Esophagus squamous epithelium (tissue), 5 donors: ENCODE results near the gene DDX23. TPM values are rescaled to one million over a fixed set of nuclear protein-coding genes. Genes with fewer than 3 reads are reported as not detected.
"Not testable (repeated sequence)": the region's sequence is repeated elsewhere in the genome, so short reads cannot be mapped to it uniquely, and the experiment has no call there.

Source experiments
- DNase-seq: peaks from one replicate; lab custom pipeline; 2025; lab: John Stamatoyannopoulos, UW
- H3K27ac ChIP-seq, 4 donors: fragments of 200-600 bp; sonication (generic); one replicate each; pipeline ENCODE4 v1.5.1; 2016 to 2019; ENCODE audit warnings: mild to moderate bottlenecking in 1 of 4
- H3K27me3 ChIP-seq, 4 donors: fragments of 200-600 bp; sonication (generic); 1 replicate in 3 of 4; 2 replicates in 1 of 4; pipeline versions ENCODE4 v1.5.1 to v1.6.0; 2017 to 2021; ENCODE audit warnings: antibody characterized with exemption in 1 of 4
- H3K36me3 ChIP-seq, 3 donors: fragments of 200-600 bp; sonication (generic); one replicate each; pipeline ENCODE4 v1.5.1; 2016 to 2019
- H3K4me1 ChIP-seq, 3 donors: fragments of 200-600 bp; sonication (generic); one replicate each; pipeline ENCODE4 v1.5.1; 2017 to 2019
- H3K4me3 ChIP-seq, 4 donors: fragments of 200-600 bp; sonication (generic); 1 replicate in 3 of 4; 2 replicates in 1 of 4; pipeline ENCODE4 v1.5.1; 2016 to 2019; ENCODE audit warnings: mild to moderate bottlenecking in 2 of 4, moderate library complexity in 1 of 4
- H3K9me3 ChIP-seq, 3 donors: fragments of 200-600 bp; sonication (generic); one replicate each; pipeline ENCODE4 v1.5.1; 2016 to 2019
- CTCF ChIP-seq, 6 experiments: fragments of 450-650 bp in 4 of 6; fragments of 200-600 bp in 2 of 6; sonication (generic) in 2 of 6; IDR thresholded peaks; one replicate each; pipeline ENCODE4 v1.5.1; 2016 to 2019; ENCODE audit warnings: antibody characterized with exemption in 6 of 6, mild to moderate bottlenecking in 4 of 6, moderate library complexity in 4 of 6
- POLR2A ChIP-seq, 4 donors: fragments of 450-650 bp; IDR thresholded peaks; one replicate each; pipeline ENCODE4 v1.6.1; 2017; ENCODE audit warnings: antibody characterized with exemption in 4 of 4, mild to moderate bottlenecking in 4 of 4, moderate library complexity in 3 of 4
- WGBS, 2 donors: methylation state at CpG; one replicate each; pipeline ENCODE4 v1.1.5; 2018; 5-methylcytosine and 5-hydroxymethylcytosine counted together
- intact Hi-C: fragments of 100-400 bp; cut with DNase I; formaldehyde crosslinking; loops from one replicate; pipeline ENCODE4 v1.15.0; 2022
- total RNA-seq, 4 donors: library from RNA; depleted of rRNA; stranded (reverse); fragments of >200 nt; gene quantifications; one replicate each; pipeline ENCODE4 v1.1.0, GENCODE V29; 2016
- donor health status: DM: yes; HTN: yes; CAD: no.

The DDX23 gene
- total RNA-seq, 4 donors from 2014 or later, result 46.0 to 71.5 (median 56.7) TPM

GRCh38 chr12:48882315-48882687 is 30.3 kb upstream of the DDX23 start:
- no peak for DNase-seq
- WGBS, 2 donors, result 20 to 38% methylated on average over 10 of the region's 10 CpGs
- Histone ChIP-seq H3K27me3 (peaks cover 0 to 45% (median 0%) of the 10 kb centered on the region in 4 donors), H3K36me3 (no peaks in the 10 kb centered on the region), H3K4me3 (peak overlapping the region in 2 of 4 donors; percentile 5 to 29), H3K27ac (peak overlapping the region in 3 of 4 donors; percentile 7 to 59 (median 36)), H3K9me3 (no peaks in the 10 kb centered on the region), H3K4me1 (peaks cover 0 to 24% (median 3%) of the 10 kb centered on the region in 3 donors)
- intact Hi-C loops, result no loop called here
- TF ChIP-seq CTCF (IDR thresholded peaks at IDR 0.05) (no peak), POLR2A (IDR thresholded peaks at IDR 0.05) (no peak)

- Histone ChIP-seq H3K9me3 (no peaks in the 10 kb centered on the region), H3K4me3 (peak overlapping the region in 2 of 4 donors; percentile 5 to 29), H3K27me3 (peaks cover 0 to 45% (median 0%) of the 10 kb centered on the region in 4 donors), H3K36me3 (no peaks in the 10 kb centered on the region), H3K27ac (peak overlapping the region in 1 of 4 donors; percentile 36), H3K4me1 (peaks cover 0 to 24% (median 3%) of the 10 kb centered on the region in 3 donors)
- intact Hi-C loops, result no loop called here
- TF ChIP-seq POLR2A (IDR thresholded peaks at IDR 0.05) (no peak), CTCF (IDR thresholded peaks at IDR 0.05) (no peak)
- 38 to 43% methylated on average over 7 to 9 of the region's 9 CpGs for WGBS, 2 donors
- DNase-seq, result no peak
Measured at GRCh38 chr12:48881686-48882314, 29.8 kb upstream of the DDX23 start.

DNA sequence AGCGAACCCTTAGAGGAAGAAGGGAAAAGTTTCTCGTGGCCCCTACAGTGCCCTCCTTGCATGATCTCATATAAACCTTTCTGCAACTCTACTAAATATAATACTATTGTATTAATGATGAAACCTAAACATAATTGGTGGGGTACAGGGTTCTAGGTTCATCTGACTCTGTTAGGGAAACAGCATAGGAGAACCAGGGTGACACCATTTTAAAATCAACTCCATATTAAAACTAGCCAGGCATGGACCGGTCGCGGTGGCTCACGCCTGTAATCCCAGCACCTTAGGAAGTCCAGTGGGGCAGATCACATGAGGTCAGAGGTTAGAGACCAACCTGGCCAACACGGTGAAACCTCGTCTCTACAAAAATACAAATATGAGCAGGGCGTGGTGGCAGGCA is 28.7 kb upstream of the DDX23 start:
- Histone ChIP-seq H3K27ac (no peak overlapping the region), H3K36me3 (no peaks in the 10 kb centered on the region), H3K9me3 (no peaks in the 10 kb centered on the region), H3K4me1 (peaks cover 0 to 24% (median 3%) of the 10 kb centered on the region in 3 donors), H3K27me3 (peaks cover 0 to 45% (median 0%) of the 10 kb centered on the region in 4 donors), H3K4me3 (no peak overlapping the region)
- DNase-seq, result no peak
- 76% methylated on average over 9 of the region's 9 CpGs for WGBS, 2 donors
- TF ChIP-seq CTCF (IDR thresholded peaks at IDR 0.05) (no peak), POLR2A (IDR thresholded peaks at IDR 0.05) (no peak)
- intact Hi-C loops, result no loop called here

- TF ChIP-seq CTCF (IDR thresholded peaks at IDR 0.05) (no peak), POLR2A (IDR thresholded peaks at IDR 0.05) (no peak)
- Histone ChIP-seq H3K27me3 (peaks cover 0 to 40% (median 0%) of the 10 kb centered on the region in 4 donors), H3K27ac (no peak overlapping the region), H3K9me3 (no peaks in the 10 kb centered on the region), H3K4me1 (peaks cover 0 to 22% (median 3%) of the 10 kb centered on the region in 3 donors), H3K36me3 (no peaks in the 10 kb centered on the region), H3K4me3 (no peak overlapping the region)
- intact Hi-C loops, result no loop called here
- DNase-seq, result no peak
- 81 to 100% methylated on average over 2 of the region's 2 CpGs for WGBS, 2 donors
Measured at GRCh38 chr12:48878548-48878947, 26.6 kb upstream of the DDX23 start.

DNA sequence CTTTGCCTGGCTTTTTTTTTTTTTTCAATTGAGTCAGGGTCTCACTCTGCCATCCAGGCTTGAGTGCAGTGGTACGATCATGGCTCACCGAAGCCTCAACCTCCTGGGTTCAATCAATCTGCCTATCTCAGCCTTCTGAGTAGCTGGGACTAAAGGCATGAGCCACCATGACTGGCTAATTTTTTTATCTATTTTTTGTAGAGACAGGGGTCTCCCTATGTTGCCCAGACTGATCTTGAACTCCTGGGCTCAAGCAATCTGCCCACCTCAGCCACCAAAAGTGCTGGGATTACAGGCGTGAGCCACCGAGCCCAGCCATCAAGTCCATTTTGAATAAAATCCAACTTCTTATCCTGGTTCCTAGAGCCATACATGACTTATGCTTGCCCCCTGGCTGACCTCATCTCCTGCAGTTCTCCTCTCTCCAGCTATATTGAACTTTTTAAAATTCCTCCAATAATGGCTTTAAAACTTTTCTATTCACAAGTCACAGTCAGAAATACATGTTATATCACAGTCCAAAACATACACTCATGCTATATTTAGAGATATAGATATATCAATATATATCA is 24.1 kb upstream of the DDX23 start:
- TF ChIP-seq CTCF (IDR thresholded peaks at IDR 0.05), result no peak
- TF ChIP-seq POLR2A (IDR thresholded peaks at IDR 0.05), result no peak
- peaks cover 0 to 15% (median 0%) of the 10 kb centered on the region in 4 donors for H3K27me3 ChIP-seq
- 56 to 83% methylated on average over 2 to 4 of the region's 4 CpGs for WGBS, 2 donors
- H3K36me3 ChIP-seq, result no peaks in the 10 kb centered on the region
- no peak for DNase-seq
- intact Hi-C loops, result no loop called here
- H3K9me3 ChIP-seq, result no peaks in the 10 kb centered on the region
- no peaks in the 10 kb centered on the region for H3K4me1 ChIP-seq
- H3K27ac ChIP-seq, result no peak overlapping the region
- H3K4me3 ChIP-seq, result no peak overlapping the region

GRCh38 chr12:48873534-48873933 is 21.6 kb upstream of the DDX23 start:
- H3K4me3 ChIP-seq, intact Hi-C loops, DNase-seq, H3K9me3 ChIP-seq, H3K4me1 ChIP-seq, H3K27ac ChIP-seq, H3K27me3 ChIP-seq, H3K36me3 ChIP-seq: not testable (repeated sequence)
- WGBS, 2 donors, result 74 to 79% methylated on average over 8 of the region's 8 CpGs
